HL-60/S4 (cell line): ENCODE data around the gene ALDH3B2.
"Not testable (repeated sequence)": the region's sequence is repeated elsewhere in the genome, so short reads cannot be mapped to it uniquely, and the experiment has no call there.

Experiments
- in situ Hi-C: fragments of 300-500 bp; cut with MboI; formaldehyde crosslinking; loops from 2 replicates; pipeline ENCODE4 v1.14.3; 2022; ENCODE audit warnings: low sequenced_read_pairs

The ALDH3B2 gene

GRCh38 chr11:67644472-67645418 is 29.7 kb downstream of the ALDH3B2 start:
- in situ Hi-C loops, result no loop called here

- in situ Hi-C loops, result no loop called here
Observed at GRCh38 chr11:67644042-67644441, 30.4 kb downstream of the ALDH3B2 start.

- in situ Hi-C loops, result no loop called here
Observed at GRCh38 chr11:67642173-67643120, 32.0 kb downstream of the ALDH3B2 start.

- in situ Hi-C loops, result no loop called here
Observed at GRCh38 chr11:67641338-67642172, 32.9 kb downstream of the ALDH3B2 start.

- in situ Hi-C loops, result no loop called here
Observed at GRCh38 chr11:67640758-67641337, 33.6 kb downstream of the ALDH3B2 start.

- in situ Hi-C loops, result no loop called here
Observed at GRCh38 chr11:67640021-67640757, 34.2 kb downstream of the ALDH3B2 start.

GRCh38 chr11:67639438-67639859 is 35.0 kb downstream of the ALDH3B2 start, which contains the start of gene TBX10:
Gene TBX10 (minus strand): TSS chr11:67639763. CDS start chr11:67639472, 291 bp downstream.
- in situ Hi-C loops, result no loop called here

GRCh38 chr11:67638535-67639437 is 35.6 kb downstream of the ALDH3B2 start:
- in situ Hi-C loops, result no loop called here

- in situ Hi-C loops, result not testable (repeated sequence)
Observed at GRCh38 chr11:67637441-67637840, 37.0 kb downstream of the ALDH3B2 start.

- in situ Hi-C loops, result no loop called here
Observed at GRCh38 chr11:67636962-67637361, 37.5 kb downstream of the ALDH3B2 start.

GRCh38 chr11:67635231-67635521 is 39.2 kb downstream of the ALDH3B2 start:
- in situ Hi-C loops, result no loop called here

- in situ Hi-C loops, result no loop called here
Observed at GRCh38 chr11:67634366-67635230, 39.8 kb downstream of the ALDH3B2 start.

GRCh38 chr11:67633758-67634365 is 40.6 kb downstream of the ALDH3B2 start:
- in situ Hi-C loops, result no loop called here

GRCh38 chr11:67632982-67633755 is 41.3 kb downstream of the ALDH3B2 start:
- in situ Hi-C loops, result no loop called here

GRCh38 chr11:67632175-67632981 is 42.0 kb downstream of the ALDH3B2 start:
- in situ Hi-C loops, result no loop called here

- in situ Hi-C loops, result no loop called here
Observed at GRCh38 chr11:67631853-67632174, 42.6 kb downstream of the ALDH3B2 start.
